Prostate gland (tissue), 2 donors: Measurements from ENCODE around the gene NFKBIL1.

Experiments used
- CTCF ChIP-seq, 4 experiments: fragments of 200-600 bp in 2 of 4; fragments of 450-650 bp in 2 of 4; sonication (generic) in 2 of 4; IDR thresholded peaks; 1 replicate in 3 of 4; 2 replicates in 1 of 4; pipeline ENCODE4 v1.5.1; 2016 to 2019; ENCODE audit warnings: antibody characterized with exemption in 4 of 4, mild to moderate bottlenecking in 2 of 4, moderate library complexity in 2 of 4
- POLR2A ChIP-seq: fragments of 450-650 bp; IDR thresholded peaks from one replicate; pipeline ENCODE4 v1.6.1; 2016; ENCODE audit warnings: antibody characterized with exemption, mild to moderate bottlenecking

GRCh38 chr6:31510007-31510406 is 37.4 kb upstream of the NFKBIL1 start:
- TF ChIP-seq POLR2A (no peak), CTCF (IDR thresholded peaks at IDR 0.05) (no peak)
